HG03196 (cell line): Measurements from ENCODE around the gene RAB11FIP5.

ENCODE experiments used
- ATAC-seq: cut with Tn5 transposase; IDR thresholded peaks from one replicate; pipeline ENCODE4 v1.9.1; 2021; ENCODE audit not compliant: unreplicated experiment

Gene RAB11FIP5

DNA sequence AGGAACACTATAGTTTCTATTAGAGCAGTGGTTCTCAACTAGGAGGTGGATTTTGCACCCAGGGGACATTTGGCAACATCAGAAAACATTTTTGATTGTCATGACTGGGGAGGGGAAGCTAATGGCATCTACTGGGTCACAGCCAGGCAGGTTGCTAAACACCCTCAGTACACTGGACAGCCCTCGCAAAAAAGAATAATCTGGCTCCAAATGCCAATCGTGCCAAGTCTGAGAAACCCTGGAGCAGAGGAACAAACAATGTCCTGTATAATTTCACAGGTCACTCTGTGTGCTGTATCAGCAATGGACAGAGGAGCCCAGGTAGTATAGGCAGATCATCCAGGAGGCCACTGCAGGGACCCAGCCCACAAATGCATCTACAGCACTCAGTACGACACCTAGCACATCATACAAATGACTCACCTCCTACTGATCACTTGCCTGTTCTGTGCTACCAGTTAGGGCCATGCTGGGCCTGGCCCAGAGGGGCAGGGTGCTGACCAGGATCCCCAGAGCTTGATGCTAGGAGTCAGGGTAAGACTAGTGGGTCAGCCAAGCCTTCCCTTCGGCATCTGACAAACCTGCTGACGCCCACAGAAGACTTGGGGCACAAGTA, 78.9 kb downstream of the RAB11FIP5 start:
- ATAC-seq: no peak

GRCh38 chr2:73033142-73033765, 79.5 kb downstream of the RAB11FIP5 start:
- no peak for ATAC-seq

GRCh38 chr2:73032702-73033097, 80.0 kb downstream of the RAB11FIP5 start:
- ATAC-seq: no peak

GRCh38 chr2:73031725-73032701, 80.7 kb downstream of the RAB11FIP5 start:
- no peak for ATAC-seq

GRCh38 chr2:73031095-73031678, 81.6 kb downstream of the RAB11FIP5 start:
- ATAC-seq: no peak

DNA sequence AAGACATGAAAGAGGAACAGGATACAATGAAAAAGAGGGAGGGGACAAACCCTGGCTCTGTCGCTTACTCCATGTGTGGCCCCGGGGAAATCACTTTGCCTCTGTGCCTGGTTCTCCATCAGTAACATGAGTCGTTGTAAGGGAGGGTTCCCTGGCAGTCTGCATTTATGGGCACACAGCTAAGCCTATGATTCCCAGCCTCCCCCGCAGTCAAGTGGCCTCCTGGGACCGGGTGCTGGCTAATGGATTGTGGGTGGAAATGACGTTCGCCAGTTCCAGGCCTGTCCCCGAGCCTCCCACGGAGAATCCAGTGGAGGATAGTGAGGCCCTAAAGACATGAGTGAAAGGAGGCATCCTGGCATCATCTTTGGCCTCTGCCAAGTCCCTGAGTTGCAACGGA, 83.9 kb downstream of the RAB11FIP5 start:
- ATAC-seq: no peak

DNA sequence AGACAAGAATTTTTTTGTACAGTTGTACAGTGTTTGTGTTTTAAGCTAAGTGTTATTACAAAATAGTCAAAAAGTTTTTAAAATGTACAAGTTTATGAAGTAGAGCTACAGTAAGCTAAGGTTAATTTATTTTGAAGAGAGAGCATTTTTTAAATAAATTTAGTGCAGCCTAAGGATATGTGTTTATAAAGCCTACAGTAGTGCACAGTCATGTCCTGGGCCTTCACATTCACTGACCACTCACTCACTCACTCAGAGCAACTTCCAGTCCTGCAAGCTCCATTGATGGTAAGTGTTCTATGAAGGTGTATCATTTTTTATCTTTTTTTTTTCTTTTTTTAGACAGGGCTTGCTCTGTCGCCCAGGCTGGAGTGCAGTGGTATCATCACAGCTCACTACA, 85.4 kb downstream of the RAB11FIP5 start:
- no peak for ATAC-seq

DNA sequence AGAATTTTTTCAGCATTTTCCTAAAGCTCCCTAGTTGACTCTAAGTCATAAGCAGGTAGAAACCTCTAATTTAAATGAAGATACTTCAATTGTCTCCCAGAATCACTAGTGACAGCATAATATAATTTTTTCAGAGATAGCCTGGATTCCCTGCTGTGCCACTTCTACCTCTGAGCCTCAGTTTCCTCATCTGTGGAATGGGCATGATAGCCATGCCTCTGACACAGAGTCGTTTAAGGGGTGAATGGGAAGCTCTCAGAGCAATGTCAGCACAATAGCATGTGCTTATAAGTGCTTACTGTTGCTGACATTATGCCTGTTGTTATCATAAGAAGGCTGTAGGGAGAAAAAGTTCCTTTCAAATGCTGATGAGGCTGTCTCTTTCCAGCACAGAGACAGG, 89.3 kb downstream of the RAB11FIP5 start:
- ATAC-seq: no peak
